Muscle of arm (tissue), 12 donors: ENCODE data around the gene FAM241B. TPM values are rescaled to one million over a fixed set of nuclear protein-coding genes. Genes with fewer than 3 reads are reported as not detected.

Experiments used
- DNase-seq: peaks from one replicate; pipeline ENCODE4 v3.0.0-alpha.2; 2013
- polyA plus RNA-seq, 12 donors: library from polyadenylated mRNA; unstranded; fragments of 120-200 nt; gene quantifications; one replicate each; pipeline ENCODE4 v1.2.1, GENCODE V29; 2013; ENCODE audit not compliant: insufficient read length in 12 of 12

Gene FAM241B
- polyA plus RNA-seq, 12 donors: 0.25 to 0.83 (median 0.37) TPM; not detected in 3

GRCh38 chr10:69647819-69648218 is 17.8 kb downstream of the FAM241B start:
- no peak for DNase-seq

DNA sequence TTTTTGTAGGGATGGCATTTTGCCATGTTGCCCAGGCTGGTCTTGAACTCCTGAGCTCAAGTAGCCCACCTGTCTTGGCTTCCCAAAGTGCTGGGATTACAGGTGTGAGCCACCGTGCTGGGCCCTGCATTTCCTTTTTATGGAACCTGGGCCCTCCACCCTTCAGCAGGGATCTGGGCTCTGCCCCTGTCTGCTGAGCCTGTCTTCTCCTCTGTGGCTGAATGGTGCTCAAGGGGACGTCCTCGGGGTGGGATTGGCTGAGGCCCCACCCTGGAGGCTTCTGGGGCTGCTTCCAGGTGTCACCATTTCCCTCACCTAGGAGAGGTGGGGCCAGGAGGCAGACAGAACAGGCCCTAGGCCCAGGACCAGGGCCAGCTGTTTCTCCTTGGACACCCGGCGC is 18.4 kb downstream of the FAM241B start:
- no peak for DNase-seq

DNA sequence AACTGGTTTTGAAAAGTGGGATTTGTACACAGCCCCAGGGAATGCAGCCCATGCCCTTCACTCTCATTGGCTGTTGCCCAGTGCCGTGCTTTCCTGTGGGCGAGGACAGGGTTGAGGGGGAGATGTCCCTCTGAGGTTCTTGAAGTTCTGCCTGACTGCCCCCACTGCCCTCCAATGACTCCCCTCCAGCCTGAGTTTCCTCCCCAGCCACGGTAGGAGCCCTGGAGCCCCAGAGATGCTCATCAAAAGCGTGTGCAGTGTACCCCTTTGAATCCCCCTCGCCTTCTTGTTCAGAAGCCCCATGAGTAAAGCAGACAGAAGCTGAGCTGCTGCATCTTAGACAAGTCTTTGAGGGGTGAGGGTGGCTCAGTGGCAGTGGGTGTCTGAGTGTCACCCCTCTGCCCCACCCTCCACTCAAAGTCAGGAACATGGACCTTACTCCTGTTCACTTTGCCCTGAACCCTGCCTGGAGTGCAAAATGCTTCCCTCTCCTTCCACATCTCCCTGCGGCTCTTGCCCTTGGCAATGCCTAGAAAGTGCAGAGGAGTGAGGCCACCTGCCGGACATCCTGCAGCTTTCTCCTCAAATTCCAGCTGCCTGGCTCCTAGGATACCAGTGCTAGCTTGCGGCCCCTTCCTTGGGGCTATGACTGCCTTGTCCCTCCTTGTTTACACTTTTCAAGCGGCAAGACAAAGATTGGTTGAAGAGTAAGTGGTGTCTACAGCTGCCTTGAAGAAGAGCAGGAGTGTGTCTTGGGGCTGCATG is 19.9 kb downstream of the FAM241B start:
- no peak for DNase-seq

DNA sequence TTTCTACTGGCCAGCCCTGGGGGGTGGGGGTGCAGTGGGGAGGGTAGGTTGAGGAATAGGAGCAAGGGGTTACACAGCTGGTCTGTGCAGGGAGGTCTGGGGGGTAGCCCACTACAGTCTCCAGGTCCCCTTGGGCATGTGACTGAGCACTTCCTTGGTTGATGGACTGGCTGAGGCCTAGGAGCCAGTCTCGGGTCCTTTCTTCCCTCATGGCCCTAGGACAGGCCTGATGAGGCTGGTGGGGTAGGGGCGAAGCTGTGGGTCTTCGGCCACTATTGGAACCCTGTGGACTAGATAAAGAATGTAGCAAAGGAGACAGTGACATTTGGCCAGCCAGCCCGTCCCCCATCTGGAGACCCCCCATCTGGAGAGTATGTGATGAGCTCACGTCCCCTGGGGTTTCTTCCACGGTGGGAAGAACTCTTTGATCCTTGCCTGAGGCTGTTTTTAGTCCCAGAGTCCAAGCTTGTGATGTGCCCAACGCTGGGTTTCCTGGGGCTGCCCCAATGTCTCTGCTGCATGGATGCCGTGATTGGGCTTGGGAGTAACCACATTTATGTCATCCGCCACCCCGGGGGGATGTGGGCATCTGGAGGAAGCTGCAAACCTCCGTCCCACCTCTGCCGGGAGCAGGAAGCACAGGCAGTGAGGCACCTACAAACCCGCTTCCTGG is 20.7 kb downstream of the FAM241B start:
- no peak for DNase-seq

GRCh38 chr10:69651362-69651761 is 21.3 kb downstream of the FAM241B start:
- DNase-seq: no peak

- no peak for DNase-seq
These were observed 22.2 kb downstream of the FAM241B start for GRCh38 chr10:69652111-69652856.

DNA sequence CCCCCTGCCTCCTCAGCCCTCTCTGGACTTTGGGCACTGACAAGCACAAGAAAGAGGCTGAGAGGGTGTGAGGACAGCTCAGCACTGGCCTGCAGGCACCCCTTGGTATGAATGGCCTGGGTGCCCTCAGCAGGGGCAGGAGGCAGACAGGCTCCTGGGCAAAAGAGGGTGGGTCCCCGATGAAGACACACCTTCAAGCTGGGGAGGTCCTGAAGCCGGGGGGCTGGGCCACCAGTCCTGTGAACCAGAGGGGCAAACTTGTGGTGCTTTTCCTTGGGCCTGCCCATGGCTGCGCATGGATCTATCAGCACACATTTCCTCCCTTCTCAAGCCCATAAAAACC is 22.8 kb downstream of the FAM241B start:
- DNase-seq: no peak

GRCh38 chr10:69653561-69653960 is 23.5 kb downstream of the FAM241B start:
- DNase-seq: no peak

GRCh38 chr10:69655124-69655867 is 25.2 kb downstream of the FAM241B start:
- no peak for DNase-seq

GRCh38 chr10:69655868-69656555 is 26.0 kb downstream of the FAM241B start:
- DNase-seq: no peak

- DNase-seq: no peak
These were observed 26.8 kb downstream of the FAM241B start for GRCh38 chr10:69656742-69657269.

DNA sequence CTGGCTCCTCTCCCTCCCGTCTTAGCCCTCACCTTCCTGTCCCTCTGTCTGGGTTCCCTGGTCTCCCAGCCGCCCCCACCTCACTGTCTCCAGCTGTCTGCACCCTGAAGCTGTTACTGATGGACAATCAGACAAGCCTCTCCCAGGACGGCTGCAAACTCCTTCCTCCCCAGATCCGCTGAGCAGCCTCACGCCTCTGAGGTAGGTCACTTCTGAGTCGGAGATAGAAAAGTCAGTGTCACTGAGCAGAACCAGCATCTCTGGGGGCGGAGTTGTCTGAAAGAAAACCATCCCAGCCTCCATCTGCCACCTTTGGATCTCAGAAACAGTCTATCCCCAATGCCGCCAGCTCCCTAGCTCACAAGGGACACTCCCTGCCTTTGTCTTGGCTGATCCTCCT is 27.4 kb downstream of the FAM241B start:
- no peak for DNase-seq

DNA sequence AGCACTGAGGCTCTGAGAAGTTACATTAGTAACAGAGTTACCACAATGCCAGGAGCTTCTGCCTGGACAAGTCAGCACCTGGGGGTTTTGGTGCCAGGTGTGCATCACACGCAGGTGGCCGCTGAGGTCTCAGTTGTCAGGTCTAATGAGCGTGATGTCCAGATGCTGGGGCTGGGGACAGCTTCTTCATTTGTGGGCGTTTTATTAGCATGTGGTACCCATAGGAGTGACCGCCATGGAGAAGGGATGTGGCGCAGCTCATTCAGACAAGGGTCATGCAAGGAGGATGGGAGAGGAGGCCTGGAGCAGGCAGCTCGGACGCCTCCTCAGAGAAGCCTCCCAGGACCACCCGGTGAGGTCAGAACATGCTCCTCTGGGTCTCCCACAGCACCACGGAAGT is 27.8 kb downstream of the FAM241B start:
- DNase-seq: no peak

- no peak for DNase-seq
These were observed 29.4 kb downstream of the FAM241B start for GRCh38 chr10:69659241-69660038.

- no peak for DNase-seq
These were observed 30.2 kb downstream of the FAM241B start for GRCh38 chr10:69660296-69660695.

DNA sequence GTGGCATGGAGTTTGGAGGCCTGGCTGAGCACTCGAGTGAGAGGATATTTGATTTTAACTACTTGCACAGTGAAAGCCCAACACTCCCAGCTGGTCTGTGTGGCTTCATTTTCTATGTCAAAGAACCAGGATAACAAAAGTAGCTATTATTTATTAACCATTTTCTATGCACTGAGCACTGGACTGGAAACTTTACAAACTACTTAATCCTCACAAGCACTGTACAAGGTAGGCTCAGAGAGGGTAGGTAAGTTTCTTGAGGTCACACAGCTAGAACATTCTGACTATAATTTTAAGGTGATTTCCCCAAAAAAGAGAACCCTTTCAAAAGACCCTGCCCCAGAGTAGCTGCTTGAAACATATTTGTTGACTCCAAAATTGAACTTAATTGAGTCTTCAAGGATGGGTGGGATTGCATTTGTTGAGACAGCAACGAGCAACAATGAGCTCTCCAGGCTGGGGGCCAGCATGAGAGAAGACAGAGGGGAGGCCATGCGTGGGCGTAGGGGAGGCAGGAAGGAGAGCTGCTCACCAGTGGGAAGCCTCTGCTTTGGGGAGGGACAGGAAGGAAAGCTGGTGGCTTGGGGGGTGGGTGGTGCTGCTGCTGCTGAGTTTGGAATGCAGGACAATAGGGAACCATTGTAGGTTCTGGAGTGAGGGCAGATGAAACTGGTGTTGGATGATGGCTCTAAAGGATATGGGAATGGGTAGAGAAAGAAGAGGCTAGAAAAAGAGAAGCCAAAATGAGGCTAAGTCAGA is 31.5 kb downstream of the FAM241B start:
- DNase-seq: no peak

DNA sequence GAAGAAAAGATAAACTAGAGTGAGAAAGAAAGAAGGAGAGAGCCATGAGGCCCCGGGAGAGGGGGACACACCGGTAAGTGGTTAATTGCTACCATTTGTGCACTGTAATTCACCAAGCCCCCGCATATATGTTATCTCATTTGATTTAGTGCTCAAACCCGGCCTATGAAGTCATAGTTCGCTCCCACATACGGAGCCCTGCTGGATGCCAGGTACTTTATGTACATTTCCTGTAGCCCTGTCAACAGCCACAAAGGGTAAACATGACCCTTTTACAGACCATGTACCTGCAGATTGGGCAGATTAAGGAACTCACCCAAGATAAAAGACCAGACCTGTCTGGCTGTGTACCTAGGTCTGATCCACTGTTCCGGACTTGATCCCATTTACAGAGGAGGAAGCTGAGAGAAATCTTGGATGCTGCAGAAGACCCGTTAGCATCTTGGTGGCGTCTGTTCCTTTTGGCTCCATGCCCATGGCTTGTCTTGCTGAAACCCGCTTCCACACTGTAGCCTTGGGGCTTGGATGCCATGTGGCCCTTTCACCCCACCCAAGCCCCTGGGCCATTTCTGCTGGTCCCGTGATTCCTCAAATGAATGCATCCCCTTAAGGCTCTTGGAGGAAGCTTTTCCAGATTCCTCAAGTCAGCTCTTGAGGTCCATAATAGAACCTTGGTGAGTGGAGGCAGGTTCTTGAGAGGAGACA is 32.3 kb downstream of the FAM241B start:
- DNase-seq: no peak

- no peak for DNase-seq
These were observed 32.9 kb downstream of the FAM241B start for GRCh38 chr10:69662901-69663300.

DNA sequence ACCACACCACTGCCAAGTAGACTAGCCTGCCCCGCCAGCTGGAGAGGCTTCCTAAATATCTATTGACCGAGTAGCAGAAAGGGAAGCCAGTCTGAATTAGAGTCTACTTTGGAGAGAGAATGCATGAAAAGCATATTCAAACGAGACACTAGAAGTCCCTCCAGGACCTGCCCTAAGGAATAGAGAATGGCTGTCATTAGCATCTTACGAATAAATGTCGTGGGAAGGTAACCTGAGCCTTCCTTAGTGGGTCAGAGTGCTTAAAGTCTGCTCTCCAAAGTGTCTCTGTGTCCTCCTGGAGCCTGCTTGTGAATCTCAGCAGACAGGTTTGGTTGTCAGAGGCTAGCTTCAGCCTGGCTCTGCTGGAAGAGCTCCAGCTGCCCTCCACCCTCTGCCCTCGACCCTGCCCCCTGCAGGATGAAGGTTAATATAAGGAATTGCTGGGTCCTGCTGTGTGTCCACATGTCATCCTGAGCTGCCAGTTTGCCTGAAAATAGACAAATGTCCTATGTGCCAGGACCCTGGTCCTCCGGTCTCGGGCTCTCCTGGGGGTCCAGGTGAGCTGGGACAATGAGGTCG is 33.4 kb downstream of the FAM241B start:
- DNase-seq: no peak
